K562 (cell line): ENCODE results near the gene KRTAP9-3. TPM values are rescaled to one million over a fixed set of nuclear protein-coding genes. Genes with fewer than 3 reads are reported as not detected.
A peak's percentile ranks its signal among the peaks of the same experiment; 100 is the strongest.

Experiments
- ATAC-seq: fragments of 200-7000 bp; cut with Tn5 transposase; 3 replicates; pipeline ENCODE4 v1.9.1; 2020; ENCODE audit warnings: moderate library complexity
- BruUV-seq: library from RNA; stranded (reverse); fragments of 400-500 nt; replicated peaks from 2 replicates; lab custom pipeline; 2021; lab: Mats Ljungman, UMichigan
- CTCF ChIA-PET: fragments of 300-600 bp; formaldehyde crosslinking; extraction: SDS; loops from one replicate; lab custom pipeline; 2021; ENCODE audit warnings: low intra/inter-chr PET ratio; lab: Yijun Ruan, JAX
- POLR2A ChIA-PET: fragments of 300-600, 350-650 bp; sonication (Branson Sonifier 250); formaldehyde crosslinking; extraction: SDS; loops from one replicate; lab custom pipeline; 2021; ENCODE audit warnings: antibody characterized with exemption, inconsistent platforms; lab: Yijun Ruan, JAX
- DNase-seq, 4 experiments: peaks; one replicate each; pipeline versions ENCODE4 v3.0.0 to v3.0.0-alpha.2; 2011 to 2018; ENCODE audit warnings: low spot score in 3 of 4, mixed read lengths in 3 of 4; ENCODE audit errors: extremely low read depth in 1 of 4
- FAIRE-seq: peaks from 2 replicates; lab custom pipeline; 2011; peaks lifted over from hg19 to GRCh38; lab: Jason Lieb, UNC
- H2AFZ ChIP-seq: 2 replicates; pipeline ENCODE4 v1.6.0; 2011; ENCODE audit warnings: low read depth, low read length, control low read depth, inconsistent platforms
- H3K27ac ChIP-seq: fragments of 200-600 bp; 3 replicates; pipeline ENCODE4 v1.8.0; 2011; ENCODE audit warnings: low read depth, mild to moderate bottlenecking, control low read depth, inconsistent platforms, low read length, moderate library complexity, mixed read lengths; ENCODE audit errors: extremely low read depth
- H3K27me3 ChIP-seq, 2 experiments: fragments of 300-600 bp in 1 of 2; 2 replicates in 1 of 2; 3 replicates in 1 of 2; pipeline versions ENCODE4 v1.6.0 to v1.8.0; 2011; ENCODE audit warnings: inconsistent platforms in 2 of 2, low read length in 2 of 2, mild to moderate bottlenecking in 1 of 2, mixed read lengths in 1 of 2, moderate library complexity in 1 of 2; ENCODE audit not compliant: control insufficient read depth in 2 of 2, insufficient read depth in 2 of 2
- H3K36me3 ChIP-seq: fragments of 300-600 bp; 3 replicates; pipeline ENCODE4 v1.8.0; 2011; ENCODE audit warnings: mild to moderate bottlenecking, low read length, inconsistent platforms; ENCODE audit not compliant: control insufficient read depth, insufficient read depth
- H3K4me1 ChIP-seq, 2 experiments: fragments of 200-600 bp in 1 of 2; replicated peaks in 1 of 2; 2 replicates in 1 of 2; 3 replicates in 1 of 2; pipeline versions ENCODE4 v1.5.1 to v1.8.0; 2011; ENCODE audit warnings: inconsistent platforms in 2 of 2, low read length in 2 of 2, mild to moderate bottlenecking in 1 of 2, mixed read lengths in 1 of 2, moderate library complexity in 1 of 2; ENCODE audit not compliant: control insufficient read depth in 2 of 2, insufficient read depth in 2 of 2
- H3K4me2 ChIP-seq: 2 replicates; pipeline ENCODE4 v1.6.1; 2011; ENCODE audit warnings: low read length, control low read depth, inconsistent platforms, mixed read lengths; ENCODE audit not compliant: insufficient read depth
- H3K4me3 ChIP-seq: fragments of 200-600 bp; sonication (generic), shearing (Covaris generic); 2 replicates; pipeline ENCODE4 v1.5.1; 2016; ENCODE audit warnings: control low read depth, inconsistent platforms
- H3K79me2 ChIP-seq: fragments of 200-600 bp; 3 replicates; pipeline ENCODE4 v1.8.0; 2011; ENCODE audit warnings: low read length, inconsistent platforms; ENCODE audit not compliant: control insufficient read depth, insufficient read depth
- H3K9ac ChIP-seq, 2 experiments: 2 replicates each; pipeline versions ENCODE4 v1.6.0 to v1.6.1; 2011; ENCODE audit warnings: low read depth in 2 of 2, low read length in 2 of 2, control low read depth in 1 of 2, inconsistent platforms in 1 of 2, mild to moderate bottlenecking in 1 of 2, mixed read lengths in 1 of 2; ENCODE audit not compliant: insufficient read depth in 1 of 2
- H3K9me1 ChIP-seq: one replicate; pipeline ENCODE4 v1.6.0; 2011; ENCODE audit warnings: inconsistent platforms, mild to moderate bottlenecking, low read length, moderate library complexity; ENCODE audit not compliant: control insufficient read depth, insufficient read depth
- H3K9me3 ChIP-seq: replicated peaks from 2 replicates; pipeline ENCODE4 v1.5.1; 2011; ENCODE audit warnings: low read depth, low read length, inconsistent platforms; ENCODE audit not compliant: control insufficient read depth, insufficient read depth
- H4K20me1 ChIP-seq: replicated peaks from 2 replicates; pipeline ENCODE4 v1.6.1; 2011; ENCODE audit warnings: low read length, inconsistent platforms, mixed read lengths; ENCODE audit not compliant: control insufficient read depth, insufficient read depth
- RBM39 ChIP-seq: fragments of 200-400 bp; formaldehyde crosslinking; optimal IDR thresholded peaks from 2 replicates; pipeline ENCODE3; 2018; ENCODE audit warnings: low read depth, low read length
- SOX6 ChIP-seq: fragments of 450-650 bp; IDR thresholded peaks from 2 replicates; pipeline ENCODE4 v1.6.1; 2014; ENCODE audit warnings: mild to moderate bottlenecking
- ZBTB34 ChIP-seq: fragments of 250-450 bp; sonication (Bioruptor Pico); IDR thresholded peaks from 2 replicates; pipeline ENCODE4 v1.8.0; 2021; ENCODE audit warnings: mild to moderate bottlenecking, moderate library complexity
- ZC3H4 ChIP-seq: sonication (generic); formaldehyde crosslinking; IDR thresholded peaks from 2 replicates; pipeline ENCODE4 v1.9.0; 2021; ENCODE audit warnings: missing genetic modification reagents, borderline replicate concordance
- ZNF263 ChIP-seq: sonication (generic); formaldehyde crosslinking; IDR thresholded peaks from 2 replicates; pipeline ENCODE4 v1.8.0; 2022; ENCODE audit warnings: mild to moderate bottlenecking, missing genetic modification reagents, borderline replicate concordance
- ZNF512 ChIP-seq: IDR thresholded peaks from 2 replicates; pipeline ENCODE4 v1.6.1; 2016; ENCODE audit warnings: missing genetic modification characterization, missing compliant biosample characterization
- ZNF644 ChIP-seq: fragments of 200-800 bp; sonication (Bioruptor generic); IDR thresholded peaks from 2 replicates; pipeline ENCODE4 v1.6.1; 2016; ENCODE audit warnings: low read depth, missing genetic modification characterization, missing compliant biosample characterization
- in situ Hi-C: fragments of 300-500 bp; cut with MboI; formaldehyde crosslinking; loops from 4 replicates; pipeline ENCODE4 v1.15.0; 2018; ENCODE audit warnings: inconsistent platforms, mixed read lengths
- intact Hi-C: fragments of 100-400 bp; cut with micrococcal nuclease; formaldehyde crosslinking; loops from 2 replicates; pipeline ENCODE4 v1.14.2; 2022
- polyA plus RNA-seq, 8 experiments: library from polyadenylated mRNA; depleted of rRNA in 4 of 8; stranded (reverse) in 5 of 8; unstranded in 3 of 8; fragments of >200 nt; fragmentation: Nextera tagmentation in 2 of 8; fragmentation: Illumina TruSeq in 1 of 8; extraction: Ambion mirVana in 2 of 8; extraction: Trizol in 1 of 8; gene quantifications; 2 replicates each; pipeline versions ENCODE4 v1.2.1 to v1.2.3, GENCODE V29; 2011 to 2014; ENCODE audit warnings: inconsistent platforms in 1 of 8, missing spikeins in 1 of 8
- total RNA-seq, 7 experiments: library from RNA; depleted of rRNA in 6 of 7; stranded (reverse); fragments of >200 nt in 6 of 7; fragmentation: Illumina TruSeq in 2 of 7; extraction: Trizol in 2 of 7; gene quantifications; 2 replicates each; pipeline versions ENCODE4 v1.2.1 to v1.2.3, GENCODE V29; 2011 to 2021; ENCODE audit warnings: low replicate concordance in 1 of 7

The KRTAP9-3 gene
- total and polyA plus RNA-seq, 9 of the 15 experiments (the other 6 are each of a cell fraction or from before 2014, with no cell fraction given): not detected

- no peak for TF ChIP-seq RBM39
- peak; percentile 69 for TF ChIP-seq ZNF512
- no peak for TF ChIP-seq ZNF644 (tag)
- no peak for TF ChIP-seq ZBTB34 (CRISPR knock-in tag)
- TF ChIP-seq ZNF263 (CRISPR knock-in tag): no peak
- no peak for TF ChIP-seq ZC3H4 (CRISPR knock-in tag)
- no peak for TF ChIP-seq SOX6
- Histone ChIP-seq H3K4me2 (no peak overlapping the region), H3K4me1 (no peaks in the 10 kb centered on the region), H3K27ac (no peak overlapping the region), H3K9me3 (no peaks in the 10 kb centered on the region), H3K27me3 (no peaks in the 10 kb centered on the region), H3K4me3 (no peak overlapping the region), H3K9me1 (no peaks in the 10 kb centered on the region), H2AFZ (no peak overlapping the region), H3K36me3 (no peaks in the 10 kb centered on the region), H3K9ac (no peak overlapping the region), H4K20me1 (no peaks in the 10 kb centered on the region), H3K79me2 (no peaks in the 10 kb centered on the region)
- ChIA-PET POLR2A (interaction anchor here (0.7 kb wide), 1 partner anchor 84 kb away, joined by 3 read pairs; no protein-coding TSS in a partner anchor), CTCF (no interaction called here)
- FAIRE-seq (no peak), DNase-seq (no peak), ATAC-seq (no peak)
- intact Hi-C loops (no loop called here), in situ Hi-C loops (no loop called here)
- no TSS peak for BruUV-seq
Observed at GRCh38 chr17:41230094-41230493, 2.2 kb upstream of the KRTAP9-3 start.
